OCI-LY7 (cell line): ENCODE measurements around the gene SGMS2.

ENCODE experiments used
- CTCF ChIP-seq: fragments of 200-600 bp; sonication (generic); conservative IDR thresholded peaks from 2 replicates; pipeline ENCODE4 v1.5.1; 2014; ENCODE audit warnings: mild to moderate bottlenecking, antibody characterized with exemption, low read length, moderate library complexity, mixed read lengths
- EZH2phosphoT487 ChIP-seq: fragments of 200-600 bp; sonication (generic); IDR thresholded peaks from 2 replicates; pipeline ENCODE4 v1.6.1; 2018; ENCODE audit warnings: low read depth, borderline replicate concordance, mild to moderate bottlenecking, mixed run types, antibody characterized with exemption, low read length, moderate library complexity, mixed read lengths

DNA sequence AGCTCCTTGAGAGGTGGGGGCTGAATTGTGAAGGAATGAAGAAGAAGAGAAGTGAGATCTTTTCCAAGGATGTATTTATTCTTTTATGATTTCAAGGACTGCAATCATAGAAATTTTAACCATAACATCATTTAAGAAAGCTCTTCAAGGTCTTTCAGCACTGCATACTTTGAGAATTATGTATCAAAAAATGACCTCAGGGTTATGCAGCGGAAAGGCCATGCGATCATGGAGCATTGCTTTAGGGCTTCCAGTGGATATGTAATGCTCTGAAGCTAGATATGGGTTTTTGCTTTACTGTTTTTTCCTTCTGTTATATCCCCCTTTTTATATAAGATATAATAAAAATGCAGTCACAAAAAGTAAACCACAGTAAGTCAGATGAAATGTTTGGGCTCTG, 38.7 kb downstream of the SGMS2 start:
- TF ChIP-seq CTCF, result no peak
- no peak for TF ChIP-seq EZH2phosphoT487
